ENCODE data around the gene RASSF6.

DNA sequence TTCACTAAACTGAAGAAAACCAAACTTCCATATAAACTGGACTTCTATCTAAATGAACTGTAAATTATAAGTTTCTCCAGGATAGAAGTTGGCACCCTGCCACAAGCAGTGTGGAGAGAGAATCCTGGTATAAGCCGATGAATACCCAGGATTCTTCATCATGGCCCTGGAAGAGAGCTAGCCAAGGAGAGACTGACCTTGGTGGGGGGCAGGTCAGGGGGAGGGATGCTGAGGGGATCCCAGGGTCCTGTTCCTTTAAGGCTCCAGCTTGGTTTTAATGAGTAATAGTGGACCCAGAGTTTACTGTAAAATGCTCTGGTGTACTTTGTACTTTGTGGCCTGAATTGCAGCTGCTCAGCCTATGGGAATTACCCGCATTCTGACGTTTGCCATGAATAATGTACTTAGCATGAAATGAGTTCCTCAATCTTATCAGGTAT lies 16.9 kb downstream of the RASSF6 start:
- TF ChIP-seq, protein P1, sequence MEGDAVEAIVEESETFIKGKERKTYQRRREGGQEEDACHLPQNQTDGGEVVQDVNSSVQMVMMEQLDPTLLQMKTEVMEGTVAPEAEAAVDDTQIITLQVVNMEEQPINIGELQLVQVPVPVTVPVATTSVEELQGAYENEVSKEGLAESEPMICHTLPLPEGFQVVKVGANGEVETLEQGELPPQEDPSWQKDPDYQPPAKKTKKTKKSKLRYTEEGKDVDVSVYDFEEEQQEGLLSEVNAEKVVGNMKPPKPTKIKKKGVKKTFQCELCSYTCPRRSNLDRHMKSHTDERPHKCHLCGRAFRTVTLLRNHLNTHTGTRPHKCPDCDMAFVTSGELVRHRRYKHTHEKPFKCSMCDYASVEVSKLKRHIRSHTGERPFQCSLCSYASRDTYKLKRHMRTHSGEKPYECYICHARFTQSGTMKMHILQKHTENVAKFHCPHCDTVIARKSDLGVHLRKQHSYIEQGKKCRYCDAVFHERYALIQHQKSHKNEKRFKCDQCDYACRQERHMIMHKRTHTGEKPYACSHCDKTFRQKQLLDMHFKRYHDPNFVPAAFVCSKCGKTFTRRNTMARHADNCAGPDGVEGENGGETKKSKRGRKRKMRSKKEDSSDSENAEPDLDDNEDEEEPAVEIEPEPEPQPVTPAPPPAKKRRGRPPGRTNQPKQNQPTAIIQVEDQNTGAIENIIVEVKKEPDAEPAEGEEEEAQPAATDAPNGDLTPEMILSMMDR (IDR thresholded peaks at IDR 0.05; ENCODE audit: low read depth, low read length, poor library complexity, severe bottlenecking): no peak
- TF ChIP-seq EZH2phosphoT487 (IDR thresholded peaks at IDR 0.05; ENCODE audit: borderline replicate concordance, low read length): no peak

All from DOHH2 (cell line).